ENCODE measurements around the gene LRBA.

DNA sequence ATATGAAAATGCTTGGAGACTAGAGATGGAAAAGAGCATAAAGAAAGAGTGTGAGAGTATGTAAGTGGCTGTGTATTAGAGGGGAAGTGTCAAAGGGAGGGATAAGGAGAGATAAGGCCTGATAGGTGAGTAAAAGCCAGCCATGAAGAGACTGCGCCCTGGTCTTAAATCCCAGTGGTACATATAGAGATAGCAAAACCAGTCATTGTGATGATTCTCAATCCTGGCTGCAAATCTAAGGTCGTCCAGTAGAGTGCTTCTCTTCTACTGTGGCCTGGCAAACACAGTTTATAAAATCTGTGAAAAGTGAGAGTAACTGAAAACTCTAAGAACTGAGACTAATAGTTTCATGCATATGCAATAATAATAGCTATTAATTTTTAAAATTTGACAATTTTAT, 346.3 kb downstream of the LRBA start:
- TF ChIP-seq YY1 (IDR thresholded peaks at IDR 0.05) (no peak), JUND (IDR thresholded peaks at IDR 0.05) (no peak), REST (IDR thresholded peaks at IDR 0.05) (no peak), GABPA (IDR thresholded peaks at IDR 0.05 in 1 of 2, conservative IDR thresholded peaks at IDR 0.05 in 1 of 2) (no peak)
- TF ChIP-seq, protein P1, sequence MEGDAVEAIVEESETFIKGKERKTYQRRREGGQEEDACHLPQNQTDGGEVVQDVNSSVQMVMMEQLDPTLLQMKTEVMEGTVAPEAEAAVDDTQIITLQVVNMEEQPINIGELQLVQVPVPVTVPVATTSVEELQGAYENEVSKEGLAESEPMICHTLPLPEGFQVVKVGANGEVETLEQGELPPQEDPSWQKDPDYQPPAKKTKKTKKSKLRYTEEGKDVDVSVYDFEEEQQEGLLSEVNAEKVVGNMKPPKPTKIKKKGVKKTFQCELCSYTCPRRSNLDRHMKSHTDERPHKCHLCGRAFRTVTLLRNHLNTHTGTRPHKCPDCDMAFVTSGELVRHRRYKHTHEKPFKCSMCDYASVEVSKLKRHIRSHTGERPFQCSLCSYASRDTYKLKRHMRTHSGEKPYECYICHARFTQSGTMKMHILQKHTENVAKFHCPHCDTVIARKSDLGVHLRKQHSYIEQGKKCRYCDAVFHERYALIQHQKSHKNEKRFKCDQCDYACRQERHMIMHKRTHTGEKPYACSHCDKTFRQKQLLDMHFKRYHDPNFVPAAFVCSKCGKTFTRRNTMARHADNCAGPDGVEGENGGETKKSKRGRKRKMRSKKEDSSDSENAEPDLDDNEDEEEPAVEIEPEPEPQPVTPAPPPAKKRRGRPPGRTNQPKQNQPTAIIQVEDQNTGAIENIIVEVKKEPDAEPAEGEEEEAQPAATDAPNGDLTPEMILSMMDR (IDR thresholded peaks at IDR 0.05; ENCODE audit: low read depth, low read length, missing input control), result no peak
- TF ChIP-seq, protein P2, sequence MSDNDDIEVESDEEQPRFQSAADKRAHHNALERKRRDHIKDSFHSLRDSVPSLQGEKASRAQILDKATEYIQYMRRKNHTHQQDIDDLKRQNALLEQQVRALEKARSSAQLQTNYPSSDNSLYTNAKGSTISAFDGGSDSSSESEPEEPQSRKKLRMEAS (IDR thresholded peaks at IDR 0.05), result no peak

Data from liver (tissue), 3 donors.